Endothelial cell of umbilical vein (primary cell): ENCODE measurements around the gene NEAT1. TPM values are rescaled to one million over a fixed set of nuclear protein-coding genes. Genes with fewer than 3 reads are reported as not detected.

Source experiments
- BruUV-seq: library from RNA; stranded (reverse); fragments of 400-500 nt; replicated peaks from 2 replicates; lab custom pipeline; 2021; lab: Mats Ljungman, UMichigan
- CTCF ChIA-PET: fragments of 300-600, 350-600 bp; sonication (Branson Sonifier 250); formaldehyde crosslinking; loops from one replicate; lab custom pipeline; 2021; ENCODE audit warnings: antibody characterized with exemption, inconsistent platforms; lab: Charles Lee
- POLR2A ChIA-PET: fragments of 300-600, 350-600 bp; sonication (Branson Sonifier 250); formaldehyde crosslinking; loops from one replicate; lab custom pipeline; 2021; ENCODE audit warnings: antibody characterized with exemption, inconsistent platforms; lab: Charles Lee
- DNase-seq: peaks from one replicate; pipeline ENCODE4 v3.0.0-alpha.2; 2011; ENCODE audit warnings: low read depth, low spot score
- FAIRE-seq: peaks from 2 replicates; lab custom pipeline; 2011; peaks lifted over from hg19 to GRCh38; lab: Jason Lieb, UNC
- H2AFZ ChIP-seq: 2 replicates; pipeline ENCODE4 v1.6.0; 2012; ENCODE audit warnings: low read depth, low read length, control low read depth, inconsistent platforms
- H3K27ac ChIP-seq: 2 replicates; pipeline ENCODE4 v1.5.1; 2011; ENCODE audit warnings: low read depth, mild to moderate bottlenecking, control low read depth, low read length, moderate library complexity; ENCODE audit not compliant: insufficient read depth
- H3K27me3 ChIP-seq, 2 experiments: 2 replicates each; pipeline versions ENCODE4 v1.6.0 to v1.6.1; 2011; ENCODE audit warnings: low read length in 2 of 2, mixed read lengths in 1 of 2; ENCODE audit not compliant: control insufficient read depth in 2 of 2, insufficient read depth in 2 of 2
- H3K36me3 ChIP-seq, 2 experiments: 2 replicates in 1 of 2; 3 replicates in 1 of 2; pipeline ENCODE4 v1.5.1; 2011; ENCODE audit warnings: low read length in 2 of 2, mild to moderate bottlenecking in 1 of 2, moderate library complexity in 1 of 2; ENCODE audit not compliant: control insufficient read depth in 2 of 2, insufficient read depth in 2 of 2; ENCODE audit errors: extremely low read depth in 1 of 2
- H3K4me1 ChIP-seq: 3 replicates; pipeline ENCODE4 v1.5.1; 2011; ENCODE audit warnings: mild to moderate bottlenecking, low read length; ENCODE audit not compliant: control insufficient read depth, insufficient read depth; ENCODE audit errors: extremely low read depth
- H3K4me2 ChIP-seq: 2 replicates; pipeline ENCODE4 v1.6.1; 2011; ENCODE audit warnings: low read length, control low read depth, mixed read lengths; ENCODE audit not compliant: insufficient read depth
- H3K4me3 ChIP-seq, 3 experiments: fragments of 200-600 bp in 1 of 3; sonication (generic), shearing (Covaris generic) in 1 of 3; replicated peaks in 1 of 3; 2 replicates each; pipeline ENCODE4 v1.5.1; 2011 to 2016; ENCODE audit warnings: control low read depth in 3 of 3, low read length in 3 of 3, mild to moderate bottlenecking in 2 of 3, inconsistent platforms in 1 of 3, low read depth in 1 of 3, moderate library complexity in 1 of 3; ENCODE audit not compliant: insufficient read depth in 1 of 3
- H3K79me2 ChIP-seq: 2 replicates; pipeline ENCODE4 v1.6.0; 2012; ENCODE audit warnings: low read length, inconsistent platforms; ENCODE audit not compliant: control insufficient read depth, insufficient read depth
- H3K9ac ChIP-seq: replicated peaks from 2 replicates; pipeline ENCODE3; 2011; ENCODE audit warnings: low read length, control low read depth; ENCODE audit not compliant: insufficient read depth; ENCODE audit errors: extremely low read depth
- H3K9me1 ChIP-seq: replicated peaks from 3 replicates; pipeline ENCODE4 v1.6.0; 2011; ENCODE audit warnings: mild to moderate bottlenecking, low read length; ENCODE audit not compliant: control insufficient read depth, insufficient read depth; ENCODE audit errors: extremely low read depth
- H3K9me3 ChIP-seq: replicated peaks from 2 replicates; pipeline ENCODE4 v1.5.1; 2012; ENCODE audit warnings: low read length, inconsistent platforms; ENCODE audit not compliant: control insufficient read depth, insufficient read depth
- H4K20me1 ChIP-seq: replicated peaks from 2 replicates; pipeline ENCODE3; 2011; ENCODE audit warnings: mild to moderate bottlenecking, low read length; ENCODE audit not compliant: control insufficient read depth, insufficient read depth; ENCODE audit errors: extremely low read depth
- EZH2 ChIP-seq: IDR thresholded peaks from 2 replicates; pipeline ENCODE4 v1.6.1; 2012; ENCODE audit warnings: borderline replicate concordance, low read depth, mild to moderate bottlenecking, moderate library complexity, low read length, inconsistent platforms; ENCODE audit not compliant: severe bottlenecking
- FOS ChIP-seq: IDR thresholded peaks from 2 replicates; pipeline ENCODE4 v1.6.1; 2011; ENCODE audit warnings: mild to moderate bottlenecking, low read length, moderate library complexity, borderline replicate concordance; ENCODE audit not compliant: insufficient read depth
- GATA2 ChIP-seq: IDR thresholded peaks from 2 replicates; pipeline ENCODE4 v1.7.0; 2011; ENCODE audit warnings: low read depth, mild to moderate bottlenecking, moderate library complexity, mixed read lengths, low read length; ENCODE audit not compliant: insufficient read length, insufficient read depth
- JUN ChIP-seq: IDR thresholded peaks from 2 replicates; pipeline ENCODE4 v1.6.1; 2011; ENCODE audit warnings: borderline replicate concordance, low read depth; ENCODE audit not compliant: insufficient read length, insufficient read depth
- MYC ChIP-seq: IDR thresholded peaks from one replicate; pipeline ENCODE4 v1.6.1; 2011; ENCODE audit warnings: mild to moderate bottlenecking, low read depth, low read length
- POLR2A ChIP-seq: IDR thresholded peaks from 2 replicates; pipeline ENCODE4 v1.6.1; 2012; ENCODE audit warnings: low read depth, mild to moderate bottlenecking, control low read depth, low read length
- POLR2AphosphoS5 ChIP-seq: IDR thresholded peaks from 2 replicates; pipeline ENCODE4 v1.6.1; 2012; ENCODE audit warnings: low read depth, mild to moderate bottlenecking, control low read depth, low read length, moderate library complexity; ENCODE audit not compliant: insufficient read depth
- dilution Hi-C: fragments of 300-500 bp; cut with MboI; formaldehyde crosslinking; loops from one replicate; pipeline ENCODE4 v1.15.0; 2019; ENCODE audit warnings: low sequenced_read_pairs; ENCODE audit not compliant: extremely low pct_ligation_motif_present
- intact Hi-C: fragments of 100-400 bp; cut with micrococcal nuclease; formaldehyde crosslinking; loops from one replicate; pipeline ENCODE4 v1.10.0; 2022
- polyA plus RNA-seq, 4 experiments: library from polyadenylated mRNA; depleted of rRNA in 3 of 4; stranded (reverse) in 3 of 4; unstranded in 1 of 4; fragments of >200 nt; gene quantifications; 2 replicates each; pipeline versions ENCODE4 v1.2.1 to v1.2.3, GENCODE V29; 2011 to 2012; ENCODE audit warnings: missing spikeins in 1 of 4
- total RNA-seq: library from RNA; stranded (reverse); gene quantifications from 2 replicates; pipeline ENCODE4 v1.2.3, GENCODE V29; 2021
- TF ChIP-seq, protein P1 (sequence below), 2 donors: IDR thresholded peaks; 1 replicate in 1 of 2; 2 replicates in 1 of 2; pipeline ENCODE4 v1.5.1; 2011; ENCODE audit warnings: low read length in 2 of 2, mild to moderate bottlenecking in 2 of 2, moderate library complexity in 2 of 2, control low read depth in 1 of 2, inconsistent platforms in 1 of 2, low read depth in 1 of 2; ENCODE audit not compliant: insufficient read depth in 1 of 2; ENCODE audit errors: extremely low read depth in 1 of 2
- TF ChIP-seq, protein P2 (sequence below): IDR thresholded peaks from 2 replicates; pipeline ENCODE4 v1.6.1; 2011; ENCODE audit not compliant: insufficient read depth, insufficient read length

NEAT1 gene
- total and polyA plus RNA-seq, 2 donors (not counting 3 experiments of a cell fraction or from before 2014, with no cell fraction given), result 34.4 to 957 TPM

DNA sequence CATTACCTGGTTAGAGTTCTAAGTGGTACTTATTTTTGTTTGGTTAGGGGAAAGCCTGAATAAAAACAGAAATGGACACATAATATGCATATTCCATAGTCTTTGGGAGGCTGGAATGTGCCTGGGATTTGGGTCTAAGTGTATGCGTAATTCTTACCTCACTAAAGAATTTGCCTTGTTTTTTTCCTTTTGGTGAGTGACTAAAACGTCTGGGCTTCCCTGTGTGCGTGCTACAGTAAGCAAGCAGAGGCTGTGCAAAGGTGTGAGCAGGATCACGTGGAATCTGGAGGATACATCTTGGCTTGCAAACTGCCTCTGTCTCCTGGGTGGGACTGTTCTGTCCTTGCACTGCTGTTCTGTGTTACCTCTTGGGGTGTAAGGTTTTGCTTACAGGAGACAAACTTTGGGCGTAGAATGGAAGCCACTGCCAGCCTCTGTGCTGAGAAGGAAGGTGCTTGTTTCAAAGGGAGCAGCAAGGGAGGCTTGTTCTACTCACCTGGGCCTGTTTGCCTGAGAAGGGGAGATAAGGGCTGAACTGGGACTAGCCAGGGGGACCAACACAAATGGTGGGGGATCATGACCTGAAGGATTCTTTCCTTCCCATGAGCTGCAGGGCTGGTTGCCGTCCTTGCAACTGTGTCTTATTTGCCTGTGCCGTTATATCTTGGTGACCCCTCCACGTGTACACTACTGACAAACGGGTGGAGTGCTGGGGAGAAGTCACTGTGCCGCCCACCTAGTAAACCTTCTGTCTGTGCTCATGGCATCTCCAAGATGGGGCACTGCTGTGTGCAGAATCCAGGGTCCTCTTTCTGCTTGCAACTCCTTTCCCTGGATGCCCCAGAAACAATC is 4.5 kb downstream of the NEAT1 start:
- H3K9ac ChIP-seq, result peak overlapping the region; percentile 98
- CTCF ChIA-PET, result interaction anchor here (1.0 to 1.2 kb wide), 2 partner anchors 11 to 83 kb away, joined by 3 to 4 read pairs; no protein-coding TSS in a partner anchor
- FAIRE-seq, result no peak
- no peaks in the 10 kb centered on the region for H3K9me3 ChIP-seq
- POLR2A ChIA-PET, result interaction anchor here (0.6 to 3.9 kb wide), 6 partner anchors 8 to 82 kb away, joined by 3 to 19 read pairs (median 4); partner anchors contain the start of gene MALAT1
- no peaks in the 10 kb centered on the region for H3K27me3 ChIP-seq
- H2AFZ ChIP-seq, result no peak overlapping the region
- no peaks in the 10 kb centered on the region for H3K9me1 ChIP-seq
- H3K36me3 ChIP-seq, result peaks cover 4 to 8% of the 10 kb centered on the region in 2 experiments
- dilution Hi-C loops, result no loop called here
- H3K4me1 ChIP-seq, result peaks cover 36% of the 10 kb centered on the region
- peak; percentile 87 for TF ChIP-seq POLR2A
- TF ChIP-seq FOS, result no peak
- TF ChIP-seq, protein P1, sequence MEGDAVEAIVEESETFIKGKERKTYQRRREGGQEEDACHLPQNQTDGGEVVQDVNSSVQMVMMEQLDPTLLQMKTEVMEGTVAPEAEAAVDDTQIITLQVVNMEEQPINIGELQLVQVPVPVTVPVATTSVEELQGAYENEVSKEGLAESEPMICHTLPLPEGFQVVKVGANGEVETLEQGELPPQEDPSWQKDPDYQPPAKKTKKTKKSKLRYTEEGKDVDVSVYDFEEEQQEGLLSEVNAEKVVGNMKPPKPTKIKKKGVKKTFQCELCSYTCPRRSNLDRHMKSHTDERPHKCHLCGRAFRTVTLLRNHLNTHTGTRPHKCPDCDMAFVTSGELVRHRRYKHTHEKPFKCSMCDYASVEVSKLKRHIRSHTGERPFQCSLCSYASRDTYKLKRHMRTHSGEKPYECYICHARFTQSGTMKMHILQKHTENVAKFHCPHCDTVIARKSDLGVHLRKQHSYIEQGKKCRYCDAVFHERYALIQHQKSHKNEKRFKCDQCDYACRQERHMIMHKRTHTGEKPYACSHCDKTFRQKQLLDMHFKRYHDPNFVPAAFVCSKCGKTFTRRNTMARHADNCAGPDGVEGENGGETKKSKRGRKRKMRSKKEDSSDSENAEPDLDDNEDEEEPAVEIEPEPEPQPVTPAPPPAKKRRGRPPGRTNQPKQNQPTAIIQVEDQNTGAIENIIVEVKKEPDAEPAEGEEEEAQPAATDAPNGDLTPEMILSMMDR (IDR thresholded peaks at IDR 0.05; ENCODE audit: extremely low read depth in 1 of 2, insufficient read depth in 1 of 2, low read depth in 1 of 2, low read length in 2 of 2), result no peak
- no peak for TF ChIP-seq JUN
- TF ChIP-seq POLR2AphosphoS5, result peak; percentile 66
- TF ChIP-seq, protein P2, sequence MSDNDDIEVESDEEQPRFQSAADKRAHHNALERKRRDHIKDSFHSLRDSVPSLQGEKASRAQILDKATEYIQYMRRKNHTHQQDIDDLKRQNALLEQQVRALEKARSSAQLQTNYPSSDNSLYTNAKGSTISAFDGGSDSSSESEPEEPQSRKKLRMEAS, result no peak
- no peak for TF ChIP-seq GATA2
- TF ChIP-seq MYC, result no peak
- no peak for TF ChIP-seq EZH2
- peak; percentile 54 for DNase-seq
- peak overlapping the region; percentile 91 for H3K4me2 ChIP-seq
- intact Hi-C loops, result no loop called here
- peaks cover 97% of the 10 kb centered on the region for H3K79me2 ChIP-seq
- BruUV-seq, result no TSS peak
- peaks cover 5% of the 10 kb centered on the region for H4K20me1 ChIP-seq
- H3K27ac ChIP-seq, result peak overlapping the region; percentile 99
- peak overlapping the region in 2 of 3 experiments; percentile 67 to 95 for H3K4me3 ChIP-seq
